GM23338 (cell line): ENCODE measurements around the gene PTCD2. TPM values are rescaled to one million over a fixed set of nuclear protein-coding genes. Genes with fewer than 3 reads are reported as not detected.

Source experiments
- ATAC-seq: fragments of 200-7000 bp; cut with Tn5 transposase; 3 replicates; pipeline ENCODE4 v1.9.1; 2020
- DNase-seq: peaks from one replicate; pipeline ENCODE4 v3.0.0-alpha.2; 2015; ENCODE audit warnings: low spot score
- H2AFZ ChIP-seq: fragments of 200-600 bp; sonication (generic); 2 replicates; pipeline ENCODE4 v1.8.0; 2016; ENCODE audit warnings: antibody characterized with exemption, mild to moderate bottlenecking, moderate library complexity
- H3F3A ChIP-seq: fragments of 200-600 bp; sonication (generic); replicated peaks from 2 replicates; pipeline ENCODE4 v1.8.0; 2017; ENCODE audit warnings: antibody characterized with exemption, mixed run types, low read depth
- H3K27ac ChIP-seq: fragments of 200-600 bp; sonication (generic); 2 replicates; pipeline ENCODE4 v1.6.1; 2016; ENCODE audit warnings: low read depth
- H3K27me3 ChIP-seq: fragments of 200-600 bp; sonication (generic); 2 replicates; pipeline ENCODE4 v1.8.0; 2016; ENCODE audit warnings: mild to moderate bottlenecking, mixed run types, moderate library complexity; ENCODE audit not compliant: insufficient read depth
- H3K36me3 ChIP-seq: fragments of 200-600 bp; sonication (generic); 2 replicates; pipeline ENCODE4 v1.8.0; 2016; ENCODE audit warnings: mild to moderate bottlenecking; ENCODE audit not compliant: insufficient read depth
- H3K4me1 ChIP-seq: fragments of 200-600 bp; sonication (generic); 2 replicates; pipeline ENCODE4 v1.8.0; 2016; ENCODE audit warnings: mild to moderate bottlenecking, moderate library complexity; ENCODE audit not compliant: insufficient read depth
- H3K4me2 ChIP-seq: fragments of 200-600 bp; sonication (generic); 2 replicates; pipeline ENCODE4 v1.7.1; 2017; ENCODE audit warnings: mixed run types
- H3K4me3 ChIP-seq: fragments of 200-600 bp; sonication (generic); 2 replicates; pipeline ENCODE4 v1.6.1; 2016; ENCODE audit warnings: mixed run types
- H3K79me2 ChIP-seq: fragments of 200-600 bp; sonication (generic); replicated peaks from 2 replicates; pipeline ENCODE4 v1.8.0; 2017; ENCODE audit warnings: mild to moderate bottlenecking; ENCODE audit not compliant: insufficient read depth
- H3K9me2 ChIP-seq: fragments of 200-600 bp; sonication (generic); 2 replicates; pipeline ENCODE4 v1.8.0; 2017; ENCODE audit not compliant: insufficient read depth
- H4K20me1 ChIP-seq: fragments of 200-600 bp; sonication (generic); replicated peaks from 2 replicates; pipeline ENCODE4 v1.8.0; 2017; ENCODE audit warnings: mild to moderate bottlenecking; ENCODE audit not compliant: insufficient read depth
- H3K27ac Mint-ChIP-seq: 2 replicates; pipeline ENCODE4 v1.8.0; 2020; ENCODE audit warnings: inconsistent platforms, mild to moderate bottlenecking, moderate library complexity, mixed read lengths
- H3K27me3 Mint-ChIP-seq: 3 replicates; pipeline ENCODE4 v1.8.0; 2022; ENCODE audit warnings: low read depth, mild to moderate bottlenecking, moderate library complexity, mixed read lengths, inconsistent platforms; ENCODE audit not compliant: insufficient read depth, poor library complexity
- H3K36me3 Mint-ChIP-seq: 3 replicates; pipeline ENCODE4 v1.8.0; 2021; ENCODE audit warnings: low read depth, mild to moderate bottlenecking, inconsistent platforms, moderate library complexity, mixed read lengths
- H3K4me1 Mint-ChIP-seq: 3 replicates; pipeline ENCODE4 v1.8.0; 2020; ENCODE audit warnings: mild to moderate bottlenecking, inconsistent platforms, mixed read lengths
- H3K4me3 Mint-ChIP-seq: 3 replicates; pipeline ENCODE4 v1.8.0; 2021; ENCODE audit warnings: moderate library complexity, mild to moderate bottlenecking, inconsistent platforms, mixed read lengths
- H3K9me3 Mint-ChIP-seq: 3 replicates; pipeline ENCODE4 v1.8.0; 2020; ENCODE audit warnings: moderate library complexity, mild to moderate bottlenecking, inconsistent platforms, mixed read lengths
- EZH2 ChIP-seq: fragments of 200-600 bp; sonication (generic); IDR thresholded peaks from one replicate; pipeline ENCODE4 v1.8.0; 2017; ENCODE audit warnings: antibody characterized with exemption, mild to moderate bottlenecking, low read depth; ENCODE audit not compliant: unreplicated experiment
- JUNB ChIP-seq: IDR thresholded peaks from one replicate; pipeline ENCODE4 v1.6.1; 2016; ENCODE audit warnings: antibody characterized with exemption; ENCODE audit not compliant: unreplicated experiment
- POLR2AphosphoS5 ChIP-seq: IDR thresholded peaks from 2 replicates; pipeline ENCODE4 v1.6.1; 2016; ENCODE audit warnings: antibody characterized with exemption, low read depth
- REST ChIP-seq: IDR thresholded peaks from one replicate; pipeline ENCODE4 v1.6.1; 2018; ENCODE audit warnings: antibody characterized with exemption; ENCODE audit not compliant: unreplicated experiment
- ZNF114 ChIP-seq: fragments of 250-450 bp; sonication (Bioruptor Pico); IDR thresholded peaks from 2 replicates; pipeline ENCODE4 v1.5.0; 2020; ENCODE audit warnings: mild to moderate bottlenecking, moderate library complexity
- ZNF331 ChIP-seq: fragments of 250-450 bp; sonication (Bioruptor Pico); IDR thresholded peaks from 2 replicates; pipeline ENCODE4 v1.5.0; 2020; ENCODE audit warnings: low read depth, mild to moderate bottlenecking, moderate library complexity
- ZNF462 ChIP-seq: fragments of 250-450 bp; sonication (Bioruptor Pico); IDR thresholded peaks from 2 replicates; pipeline ENCODE4 v1.5.0; 2020; ENCODE audit warnings: mild to moderate bottlenecking, moderate library complexity
- polyA plus RNA-seq: library from polyadenylated mRNA; unstranded; fragments of >200 nt; fragmentation: Nextera tagmentation; extraction: Ambion mirVana; gene quantifications from 2 replicates; pipeline ENCODE4 v1.2.1, GENCODE V29; 2016
- total RNA-seq: library from RNA; depleted of rRNA; stranded (reverse); fragments of >200 nt; shearing (Covaris generic); gene quantifications from 2 replicates; pipeline ENCODE4 v1.2.3, GENCODE V29; 2014

Gene PTCD2
- total and polyA plus RNA-seq, 2 experiments from 2014 or later = 8.8 to 14.5 TPM

GRCh38 chr5:72392326-72392733, 72.2 kb downstream of the PTCD2 start (continued):
- no peak for TF ChIP-seq JUNB
- TF ChIP-seq POLR2AphosphoS5 = no peak
- no peak for TF ChIP-seq ZNF331 (CRISPR knock-in tag)

- peaks cover 2% of the 10 kb centered on the region for H3K27me3 Mint-ChIP-seq
- Histone ChIP-seq H2AFZ (no peak overlapping the region), H3K9me2 (no peaks in the 10 kb centered on the region), H3K4me2 (no peak overlapping the region), H3K4me1 (no peaks in the 10 kb centered on the region), H3K27ac (no peak overlapping the region), H3K27me3 (no peaks in the 10 kb centered on the region), H3K36me3 (no peaks in the 10 kb centered on the region), H3K79me2 (no peaks in the 10 kb centered on the region), H4K20me1 (no peaks in the 10 kb centered on the region), H3F3A (no peaks in the 10 kb centered on the region), H3K4me3 (no peak overlapping the region)
- no peak for ATAC-seq
- no peaks in the 10 kb centered on the region for H3K9me3 Mint-ChIP-seq
- peaks cover 5% of the 10 kb centered on the region for H3K4me1 Mint-ChIP-seq
- no peak for DNase-seq
- no peak overlapping the region for H3K27ac Mint-ChIP-seq
- TF ChIP-seq ZNF114 (CRISPR knock-in tag) (no peak), REST (no peak), EZH2 (no peak), ZNF462 (CRISPR knock-in tag) (no peak)
- H3K4me3 Mint-ChIP-seq = no peak overlapping the region
- H3K36me3 Mint-ChIP-seq = no peaks in the 10 kb centered on the region
These were observed 72.9 kb downstream of the PTCD2 start for GRCh38 chr5:72393052-72393451.
